ENCODE results near the gene C1orf53.
"Not testable (repeated sequence)": the region's sequence is repeated elsewhere in the genome, so short reads cannot be mapped to it uniquely, and the experiment has no call there.

C1orf53 gene

DNA sequence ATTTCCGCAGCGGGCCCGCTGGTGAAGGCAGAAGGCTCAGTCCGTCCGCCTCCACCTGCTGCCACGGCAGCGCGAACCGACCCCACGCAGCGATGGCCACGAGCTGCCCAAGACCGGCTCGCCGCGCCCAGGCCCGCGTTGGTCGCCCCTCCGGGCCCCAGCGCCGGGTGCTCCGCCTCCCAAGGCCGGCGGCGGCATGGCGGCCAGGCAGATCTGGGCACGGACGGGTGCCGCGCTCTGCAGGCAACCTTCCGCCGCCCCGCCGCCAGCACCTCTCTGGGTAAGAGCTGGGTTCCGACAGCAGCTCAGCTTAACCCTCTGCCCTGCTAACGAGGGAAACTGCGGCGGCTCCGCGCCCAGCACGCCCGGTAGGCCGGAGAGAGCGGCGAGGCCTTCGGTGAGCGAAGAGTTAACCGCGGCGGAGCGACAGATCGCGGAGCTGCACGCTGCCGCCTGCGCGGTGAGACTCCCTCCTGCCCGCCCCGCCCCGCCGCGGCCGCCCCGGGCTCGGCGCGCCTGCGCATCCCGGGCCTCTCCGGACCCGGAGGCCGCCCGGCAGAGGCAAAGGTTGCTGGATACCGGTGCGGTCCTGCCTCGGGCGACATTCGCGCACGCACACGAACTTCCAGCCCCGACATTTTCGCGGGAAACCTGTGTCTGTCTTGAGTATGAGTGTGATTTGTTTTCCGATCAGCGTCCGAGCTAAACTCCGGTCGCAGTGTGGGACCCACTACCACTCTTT lies at the start of gene C1orf53:
Gene C1orf53 (plus strand): TSS at position 177 of the 742 bp plus-strand sequence. CDS start 20 bp downstream, at position 197.
- peak; percentile 89 for DNase-seq

DNA sequence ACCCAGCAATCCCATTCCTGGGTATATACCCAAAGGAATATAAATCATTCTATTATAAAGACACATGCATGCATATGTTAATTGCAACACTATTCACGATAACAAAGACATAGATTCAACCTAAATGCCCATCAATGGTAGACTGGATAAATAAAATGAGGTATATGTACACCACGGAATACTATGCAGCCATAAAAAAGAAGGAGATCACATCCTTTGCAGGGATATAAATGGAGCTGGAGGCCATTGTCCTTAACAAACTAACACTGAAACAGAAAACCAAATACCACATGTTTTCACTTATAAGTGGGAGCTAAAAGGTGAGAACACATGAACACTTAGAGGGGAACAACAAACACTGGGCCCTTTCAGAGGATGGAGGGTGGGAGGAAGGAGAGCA lies 46.7 kb upstream of the C1orf53 start:
- DNase-seq = not testable (repeated sequence)

DNA sequence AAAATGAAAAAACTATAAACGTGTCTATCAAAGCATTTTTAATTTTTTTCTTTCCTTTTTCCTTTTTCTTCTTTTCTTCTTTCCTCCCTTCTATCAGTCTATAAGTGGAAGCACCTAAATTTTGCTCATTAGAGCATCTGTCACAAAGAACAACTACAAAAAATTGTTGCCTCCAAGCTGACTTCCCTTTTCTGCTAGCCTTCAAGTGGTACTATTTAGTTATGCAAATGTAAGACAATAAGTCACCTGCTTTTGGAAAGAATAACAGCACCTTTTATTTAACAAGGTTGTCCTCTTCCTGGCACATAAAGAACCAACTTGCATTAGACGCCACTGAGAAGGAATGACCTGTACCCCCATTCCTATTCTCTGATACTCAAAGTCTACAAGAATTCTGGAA lies 45.0 kb upstream of the C1orf53 start:
- no peak for DNase-seq

DNA sequence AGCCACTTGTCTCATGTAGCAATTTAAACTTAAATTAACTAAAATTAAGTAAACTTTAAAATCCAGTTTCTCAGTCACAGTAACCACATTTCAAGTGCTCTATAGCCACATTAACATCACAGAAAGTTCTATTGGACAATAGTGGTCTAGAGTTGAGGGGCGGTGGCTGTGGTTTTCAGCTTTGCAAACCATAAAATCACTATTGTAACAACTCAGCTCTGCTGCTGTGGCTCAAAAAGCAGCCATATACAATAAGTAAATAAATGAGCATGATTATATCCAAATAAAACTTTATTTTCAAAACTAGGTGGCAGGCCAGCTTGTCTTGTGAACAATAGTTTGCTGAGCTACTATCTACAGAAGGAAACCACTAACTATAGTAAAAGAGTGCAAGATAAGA lies 43.4 kb upstream of the C1orf53 start:
- DNase-seq = no peak

DNA sequence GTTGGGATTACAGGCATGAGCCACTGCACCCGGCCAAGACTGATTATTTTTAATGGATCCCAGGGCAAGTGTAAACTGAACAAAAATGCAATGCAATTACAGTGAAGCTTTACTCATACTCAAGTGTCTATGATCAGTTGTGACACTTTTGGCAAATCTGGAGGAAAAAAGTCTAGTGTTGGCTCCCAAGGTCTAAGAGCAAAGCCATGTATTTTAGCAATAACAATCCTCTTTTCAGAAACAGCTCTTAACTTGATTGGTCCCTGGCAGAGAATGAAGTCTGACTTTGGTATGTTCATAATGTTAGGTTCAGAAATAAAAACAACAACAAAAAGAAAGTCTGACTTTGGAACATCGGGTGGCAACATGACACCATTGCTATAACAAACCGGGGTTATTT lies 40.2 kb upstream of the C1orf53 start:
- DNase-seq = no peak

DNA sequence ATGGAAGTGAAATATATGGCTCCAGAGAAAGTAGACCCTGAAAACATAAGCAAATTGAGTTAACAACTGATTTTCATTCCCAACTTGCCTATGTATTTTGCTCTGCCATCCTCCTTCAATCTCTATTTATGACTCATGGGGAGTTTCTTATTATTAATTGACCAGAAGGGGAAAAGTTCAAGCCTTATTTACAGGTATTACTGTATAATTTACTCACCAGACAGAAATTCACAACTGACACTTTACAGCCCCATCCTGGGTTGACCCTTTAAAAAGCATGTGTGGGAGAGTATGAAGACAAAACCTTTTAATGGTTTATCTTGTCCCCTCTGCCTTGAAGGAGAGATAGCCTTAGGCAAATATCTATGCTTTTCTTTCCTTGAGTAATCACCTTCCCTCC lies 39.8 kb upstream of the C1orf53 start:
- no peak for DNase-seq

DNA sequence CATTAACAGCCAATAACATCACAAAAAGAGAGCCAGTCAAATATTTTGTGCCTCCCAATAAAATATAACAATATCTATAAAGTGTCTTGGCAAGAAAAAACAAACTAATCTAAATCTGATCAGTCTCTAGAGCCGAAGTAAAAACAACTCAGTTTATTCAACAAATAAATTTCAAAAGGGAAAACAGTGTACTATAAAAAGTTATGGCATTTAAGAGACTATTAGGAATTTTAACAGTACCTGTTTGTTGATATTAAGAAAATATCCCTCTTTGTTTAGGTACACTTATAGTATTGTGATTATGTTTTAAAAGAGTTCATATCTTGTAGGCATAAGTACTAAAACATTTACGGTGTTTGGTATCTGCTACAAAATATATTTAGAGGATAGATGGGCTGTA lies 36.6 kb upstream of the C1orf53 start:
- DNase-seq = no peak

DNA sequence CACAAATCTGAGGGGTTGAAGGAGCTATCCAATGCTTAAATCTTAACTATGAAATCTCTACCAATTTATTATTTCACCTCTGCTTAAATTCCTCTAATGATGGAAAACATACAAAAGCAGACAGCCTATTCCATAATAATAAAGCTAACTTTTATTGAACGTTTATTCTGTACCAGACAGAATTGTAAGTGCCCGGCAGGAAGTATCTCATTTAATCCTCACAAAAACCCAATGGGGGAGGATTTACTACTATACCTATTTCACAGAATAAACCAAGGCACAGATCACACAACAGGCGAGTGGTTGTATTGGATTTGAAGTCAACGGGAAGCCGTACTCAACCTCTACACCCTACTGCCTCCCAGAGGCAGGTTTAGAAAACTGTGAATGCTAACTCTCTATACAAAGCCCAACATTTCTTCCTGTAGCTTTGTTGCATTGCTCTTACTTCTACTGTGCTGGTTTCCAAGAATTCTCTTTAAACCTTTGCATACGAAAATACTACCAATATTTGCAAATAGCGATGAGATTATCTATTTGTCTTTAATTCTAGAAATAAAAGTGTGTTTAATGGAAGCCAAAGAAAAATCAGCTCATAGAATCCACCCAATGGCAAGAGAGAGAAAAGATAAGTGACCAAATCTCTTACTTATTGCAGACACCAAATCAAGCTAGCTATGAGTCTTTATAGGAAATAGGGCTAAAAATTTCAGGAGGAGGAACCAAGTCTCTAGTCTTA lies 33.5 kb upstream of the C1orf53 start:
- peak; percentile 60 for DNase-seq

DNA sequence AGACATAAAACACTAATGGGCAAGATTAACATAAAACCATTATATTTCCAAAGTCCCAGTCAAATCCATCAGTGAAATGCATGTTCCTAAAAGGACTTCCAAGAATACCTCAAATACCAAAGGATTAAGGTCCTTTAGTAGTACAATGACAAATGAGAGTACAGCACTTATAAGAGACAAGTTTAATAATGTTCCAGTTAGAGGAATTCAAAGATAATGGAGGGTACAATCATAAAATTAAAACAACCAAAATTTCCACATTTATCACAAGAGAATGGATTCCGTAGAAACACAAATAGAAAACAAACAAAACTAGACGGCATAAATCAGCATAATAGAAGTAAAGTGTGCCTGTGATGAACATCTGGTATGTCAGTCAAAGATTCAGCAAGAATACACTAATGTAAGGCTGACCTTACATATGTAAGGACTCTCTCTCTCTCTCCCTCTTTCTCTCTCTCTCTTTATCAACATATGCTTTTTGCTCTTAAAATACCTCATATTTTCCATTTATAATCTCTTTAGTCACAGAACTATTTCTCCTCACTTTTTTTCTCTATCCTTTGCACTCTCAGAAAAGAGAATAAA lies 32.8 kb upstream of the C1orf53 start:
- no peak for DNase-seq

DNA sequence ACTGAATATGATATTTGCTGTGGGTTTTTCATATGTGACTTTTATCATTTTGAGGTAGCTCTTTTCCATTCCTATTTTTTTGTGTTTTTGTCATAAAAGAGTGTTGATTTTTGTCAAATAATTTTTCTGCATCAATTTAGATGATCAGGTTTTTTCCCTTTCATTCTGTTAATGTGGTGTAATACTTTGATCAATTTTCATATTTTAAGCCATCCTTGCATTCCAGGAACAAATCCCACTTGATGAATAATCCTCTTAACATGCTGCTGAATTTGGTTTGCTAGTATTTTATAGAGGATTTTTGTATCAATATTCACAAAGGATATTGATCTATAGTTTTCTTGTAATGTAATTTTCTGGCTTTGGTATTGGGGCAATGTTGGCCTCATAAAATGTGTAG lies 25.5 kb upstream of the C1orf53 start:
- DNase-seq = no peak

DNA sequence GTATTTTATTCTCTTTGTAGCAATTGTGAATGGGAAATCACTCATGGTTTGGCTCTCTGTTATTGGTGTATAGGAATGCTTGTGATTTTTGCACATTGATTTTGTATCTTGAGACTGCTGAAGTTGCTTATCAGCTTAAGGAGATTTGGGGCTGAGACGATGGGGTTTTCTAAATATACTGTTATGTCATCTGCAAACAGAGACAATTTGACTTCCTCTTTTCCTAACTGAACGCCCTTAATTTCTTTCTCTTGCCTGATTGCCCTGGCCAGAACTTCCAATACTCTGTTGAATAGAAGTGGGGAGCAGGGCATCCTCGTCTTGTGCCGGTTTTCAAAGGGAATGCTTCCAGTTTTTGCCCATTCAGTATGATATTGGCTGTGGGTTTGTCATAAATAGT lies 22.0 kb upstream of the C1orf53 start:
- not testable (repeated sequence) for DNase-seq

DNA sequence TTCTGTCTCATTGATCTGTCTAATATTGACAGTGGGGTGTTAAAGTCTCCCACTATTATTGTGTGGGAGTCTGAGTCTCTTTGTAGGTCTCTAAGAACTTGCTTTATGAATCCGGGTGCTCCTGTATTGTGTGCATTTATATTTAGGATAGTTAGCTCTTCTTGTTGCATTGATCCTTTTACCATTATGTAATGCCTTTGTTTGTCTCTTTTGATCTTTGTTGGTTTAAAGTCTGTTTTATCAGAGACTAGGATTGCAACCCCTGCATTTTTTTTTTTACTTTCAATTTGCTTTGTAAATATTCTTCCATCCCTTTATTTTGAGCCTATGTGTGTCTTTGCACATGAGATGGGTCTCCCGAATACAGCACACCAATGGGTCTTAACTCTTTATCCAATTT lies 20.2 kb upstream of the C1orf53 start:
- not testable (repeated sequence) for DNase-seq

DNA sequence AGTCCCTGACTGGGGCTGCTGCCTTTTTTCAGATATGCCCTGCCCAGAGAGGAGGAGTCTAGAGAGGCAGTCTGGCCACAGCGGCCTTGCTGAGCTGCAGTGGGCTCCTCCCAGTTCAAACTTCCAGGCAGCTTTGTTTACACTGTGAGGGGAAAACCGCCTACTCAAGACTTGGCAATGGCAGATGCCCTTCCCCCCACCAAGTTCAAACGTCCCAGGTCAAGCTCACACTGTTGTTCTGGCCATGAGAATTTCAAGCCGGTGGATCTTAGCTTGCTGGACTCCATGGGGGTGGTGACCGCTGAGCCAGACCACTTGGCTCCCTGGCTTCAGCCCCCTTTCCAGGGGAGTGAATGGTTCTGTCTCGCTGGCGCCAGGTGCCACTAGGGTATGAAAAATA lies 18.3 kb upstream of the C1orf53 start:
- no peak for DNase-seq

DNA sequence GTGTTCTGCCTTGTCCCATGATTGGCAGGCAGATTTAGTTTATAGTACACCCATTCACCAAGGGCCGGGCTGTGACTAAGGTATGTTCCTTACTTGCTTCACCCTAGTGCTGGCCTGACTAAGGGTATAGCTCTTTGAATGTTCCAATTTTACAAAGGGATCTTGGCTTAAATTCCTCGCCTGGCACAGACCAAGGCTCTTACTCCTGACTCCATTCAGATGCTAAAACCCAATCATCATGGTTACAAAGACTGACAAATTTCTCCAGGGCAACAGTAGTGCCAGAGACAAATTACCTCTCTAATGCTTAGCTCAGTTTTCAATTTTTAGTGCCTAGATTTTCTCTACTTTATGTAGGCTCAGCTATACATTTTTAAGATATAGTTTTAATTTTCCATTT lies 11.5 kb upstream of the C1orf53 start:
- no peak for DNase-seq

DNA sequence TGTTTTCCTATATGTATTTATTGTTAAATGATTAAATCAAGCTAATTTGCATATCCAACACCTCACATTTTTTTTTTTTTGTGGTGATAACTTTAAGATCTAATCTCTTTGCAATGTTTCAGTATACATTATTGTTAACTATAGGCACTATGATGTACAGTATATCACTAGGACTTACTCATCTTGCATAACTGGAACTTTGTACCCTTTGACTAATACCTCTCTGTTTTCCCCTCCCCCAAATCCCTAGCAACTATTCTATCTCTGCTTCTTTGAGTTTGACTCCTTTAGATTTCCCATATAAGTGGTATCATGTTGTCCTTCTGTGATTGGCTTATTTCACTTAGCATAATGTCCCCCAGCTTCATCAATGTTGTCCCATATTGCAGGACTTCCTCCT lies 9.7 kb upstream of the C1orf53 start:
- DNase-seq = no peak

DNA sequence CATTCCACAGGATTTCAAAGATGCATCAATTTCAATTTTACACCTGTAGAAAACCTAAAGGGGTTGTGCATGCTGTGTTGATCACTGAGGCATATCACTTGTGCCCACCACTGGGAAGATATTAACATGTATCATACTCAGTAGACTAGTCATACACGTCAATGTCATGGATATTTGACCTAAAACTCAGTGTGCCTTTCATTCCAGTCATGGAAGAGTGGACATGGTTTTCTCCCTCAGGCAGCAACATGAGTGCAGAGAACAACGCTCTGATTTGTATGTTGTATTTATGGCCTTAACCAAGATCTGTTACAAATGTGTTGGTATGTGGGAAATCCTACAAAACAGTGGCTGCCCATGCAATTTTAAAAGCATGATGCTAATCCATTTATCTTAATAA lies 6.1 kb upstream of the C1orf53 start:
- DNase-seq = no peak

DNA sequence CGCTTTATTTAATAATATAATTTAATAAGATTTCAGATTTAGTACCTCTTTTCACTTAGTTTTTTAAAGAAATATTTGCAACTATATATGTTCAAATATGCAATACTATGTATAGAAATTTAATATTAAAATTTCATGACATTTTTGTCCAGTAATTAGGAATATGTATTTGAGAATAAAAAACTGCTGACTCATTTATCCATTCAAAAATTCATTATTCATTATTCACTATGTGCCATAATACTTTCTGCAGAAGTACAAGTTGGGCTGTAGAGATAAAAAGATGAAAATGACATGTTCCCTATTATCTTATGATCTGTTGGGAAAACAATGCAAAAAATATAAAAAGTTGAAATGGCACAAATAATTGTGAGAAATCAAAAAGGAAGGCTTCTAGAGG lies 3.4 kb upstream of the C1orf53 start:
- DNase-seq = no peak

DNA sequence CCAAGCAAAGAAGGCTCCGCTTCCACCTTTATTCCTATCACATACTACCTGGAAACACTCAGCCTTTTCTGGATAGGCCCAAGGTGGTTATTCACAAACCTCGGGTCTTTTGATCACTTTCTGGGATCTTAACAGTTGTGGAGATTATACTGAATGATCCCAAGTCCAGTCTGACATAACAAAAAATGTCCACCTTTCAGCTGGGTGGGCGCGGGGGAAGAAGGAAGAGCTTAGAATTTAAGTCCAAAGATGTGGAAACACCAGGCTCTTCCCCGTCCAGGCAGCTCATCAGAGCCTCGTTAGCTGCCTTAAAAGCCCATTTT lies 338 bp upstream of the C1orf53 start:
- no peak for DNase-seq

DNA sequence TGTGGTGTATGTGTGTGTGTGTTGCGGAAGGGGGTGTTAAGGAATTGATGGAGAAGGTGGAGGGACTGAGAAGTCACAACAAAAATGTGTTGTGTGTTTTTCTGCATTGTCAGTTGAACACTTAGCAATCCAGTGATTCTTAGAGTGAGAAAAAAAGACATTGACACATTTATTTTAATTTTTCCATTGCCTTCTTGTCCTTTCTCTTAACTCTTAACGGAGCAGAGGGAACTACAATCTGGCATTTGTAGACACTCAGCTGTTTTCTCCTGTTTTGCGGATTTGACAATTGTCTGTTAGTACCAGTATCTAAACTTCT lies 725 bp downstream of the C1orf53 start:
- no peak for DNase-seq

DNA sequence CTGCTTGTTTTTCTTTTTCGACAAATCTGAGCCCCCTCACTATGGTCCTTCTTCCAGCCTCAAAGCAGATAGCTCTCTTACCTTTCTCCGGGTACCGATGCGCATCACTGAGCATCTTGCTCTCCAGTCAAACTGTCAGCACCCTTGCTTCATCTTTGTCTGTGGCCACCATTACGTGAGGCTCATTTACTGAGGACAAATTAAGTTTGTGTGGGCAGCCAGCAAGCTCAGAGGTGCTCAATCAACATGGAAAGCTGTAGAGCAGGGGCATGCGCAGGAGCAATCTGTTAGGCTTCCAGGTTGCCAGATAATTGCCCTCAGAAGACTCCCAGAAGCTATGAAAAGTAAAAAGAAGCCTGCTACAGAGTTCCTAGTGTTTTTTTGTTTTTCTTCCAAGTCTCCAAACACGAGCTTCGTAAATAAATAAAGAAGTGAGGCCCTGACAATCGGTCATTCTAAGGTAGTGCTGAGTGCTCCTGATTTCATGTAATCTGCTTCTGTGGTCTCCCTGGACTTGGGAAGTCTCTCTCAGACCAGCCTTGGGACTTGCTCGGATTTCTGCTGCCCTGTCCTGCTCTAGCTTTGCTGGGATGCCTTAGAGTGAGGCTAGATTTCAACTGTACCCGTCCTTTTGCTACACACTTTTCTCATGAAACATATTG lies 1.8 kb downstream of the C1orf53 start:
- DNase-seq = no peak

DNA sequence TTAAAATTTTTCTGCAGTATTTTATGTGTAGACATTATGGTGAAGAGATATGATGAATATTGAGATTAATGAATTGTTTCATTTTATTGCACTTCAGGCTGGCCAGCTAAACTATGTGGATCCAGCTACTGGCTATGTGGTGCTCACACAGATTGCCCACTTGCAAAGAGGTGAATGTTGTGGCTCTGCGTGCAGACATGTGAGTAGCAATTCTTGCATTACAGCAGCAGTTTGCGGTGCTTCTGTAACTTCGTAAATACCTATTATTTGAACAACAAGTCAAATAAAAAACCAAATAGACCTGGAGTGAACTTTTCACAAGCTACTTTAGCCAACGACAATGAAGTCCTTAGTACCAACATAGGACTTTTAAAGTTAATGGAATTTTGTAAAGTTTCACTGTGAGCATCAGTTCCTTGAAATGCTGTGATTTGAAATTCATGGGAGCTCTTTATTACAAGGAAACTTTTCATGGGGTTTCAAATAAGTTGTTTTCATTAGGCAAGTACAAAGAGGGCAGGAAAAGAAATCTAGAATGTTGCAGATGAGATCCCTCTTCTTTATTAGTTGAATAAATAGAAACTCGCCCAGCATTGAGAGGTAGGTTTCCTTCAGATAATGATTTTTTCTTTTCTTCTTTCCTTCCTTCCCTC lies 3.4 kb downstream of the C1orf53 start:
- no peak for DNase-seq

DNA sequence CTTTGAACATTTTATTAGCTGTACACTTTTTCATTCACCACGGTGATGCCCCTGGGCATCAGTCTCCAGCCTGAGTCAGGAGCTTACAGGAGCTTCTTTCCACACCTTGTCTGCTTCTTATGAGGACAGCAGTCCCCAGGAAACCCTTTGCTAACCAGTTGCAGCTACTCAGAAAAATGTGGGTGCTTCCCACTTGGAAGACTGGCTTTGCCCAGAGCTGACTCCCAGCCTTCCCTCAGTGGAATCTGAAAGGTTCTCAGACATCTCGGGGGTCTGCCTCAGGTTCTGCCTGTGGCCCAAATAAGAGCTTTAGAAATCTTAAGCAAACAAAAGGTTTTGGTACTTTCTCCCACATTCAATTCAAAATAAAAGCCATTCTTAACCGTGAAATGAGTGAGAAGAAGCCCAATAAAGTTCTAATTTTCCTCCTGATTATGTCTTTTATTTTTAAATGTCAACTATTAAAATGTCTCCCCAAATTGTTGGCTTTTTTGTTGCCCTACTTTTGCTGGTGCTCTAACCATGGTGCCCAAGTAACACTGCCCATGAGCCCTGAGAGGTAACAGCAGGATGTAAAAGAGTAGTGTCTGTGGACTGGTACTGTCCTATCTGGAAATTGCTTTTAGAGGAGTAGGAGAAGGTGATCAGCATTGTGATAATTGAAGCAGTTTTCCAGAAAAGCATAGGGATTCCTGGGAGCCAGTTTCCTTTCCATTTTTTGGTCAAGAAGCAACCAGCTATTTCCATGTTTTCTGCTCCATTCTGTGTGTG lies 5.6 kb downstream of the C1orf53 start:
- no peak for DNase-seq
